Thyroid gland (tissue), 4 donors: ENCODE results near the gene FAM13C. TPM values are rescaled to one million over a fixed set of nuclear protein-coding genes. Genes with fewer than 3 reads are reported as not detected.

Source experiments
- DNase-seq, 2 donors: peaks; one replicate each; pipeline ENCODE4 v3.0.0-alpha.2; 2019
- H3K27ac ChIP-seq, 3 donors: fragments of 200-600 bp; sonication (generic); 1 replicate in 2 of 3; 2 replicates in 1 of 3; pipeline ENCODE4 v1.5.1; 2016 to 2019; ENCODE audit warnings: mild to moderate bottlenecking in 1 of 3, moderate library complexity in 1 of 3
- H3K27me3 ChIP-seq: fragments of 200-600 bp; sonication (generic); one replicate; pipeline ENCODE4 v1.5.1; 2019
- H3K36me3 ChIP-seq, 2 donors: fragments of 200-600 bp; sonication (generic); one replicate each; pipeline ENCODE4 v1.5.1; 2016 to 2019
- H3K4me1 ChIP-seq, 2 donors: fragments of 200-600 bp; sonication (generic); one replicate each; pipeline ENCODE4 v1.5.1; 2017 to 2019
- H3K4me3 ChIP-seq, 3 donors: fragments of 200-600 bp; sonication (generic); replicated peaks in 1 of 3; 1 replicate in 2 of 3; 2 replicates in 1 of 3; pipeline ENCODE4 v1.5.1; 2016; ENCODE audit warnings: mild to moderate bottlenecking in 1 of 3
- H3K9me3 ChIP-seq: fragments of 200-600 bp; sonication (generic); one replicate; pipeline ENCODE4 v1.5.1; 2017
- CTCF ChIP-seq, 6 experiments: fragments of 200-600 bp in 3 of 6; fragments of 450-650 bp in 3 of 6; sonication (generic) in 3 of 6; IDR thresholded peaks; one replicate each; pipeline ENCODE4 v1.5.1; 2016 to 2019; ENCODE audit warnings: antibody characterized with exemption in 6 of 6, mild to moderate bottlenecking in 2 of 6, inconsistent platforms in 1 of 6, moderate library complexity in 1 of 6
- POLR2A ChIP-seq, 2 donors: fragments of 450-650 bp; IDR thresholded peaks; one replicate each; pipeline ENCODE4 v1.6.1; 2017; ENCODE audit warnings: antibody characterized with exemption in 2 of 2, mild to moderate bottlenecking in 2 of 2, moderate library complexity in 1 of 2
- WGBS, 2 donors: methylation state at CpG; one replicate each; pipeline ENCODE4 v1.1.5; 2017; 5-methylcytosine and 5-hydroxymethylcytosine counted together
- intact Hi-C: fragments of 100-400 bp; cut with DNase I; formaldehyde crosslinking; loops from one replicate; pipeline ENCODE4 v1.15.1; 2023
- total RNA-seq, 4 donors: library from RNA; depleted of rRNA; stranded (reverse); fragments of >200 nt; gene quantifications; one replicate each; pipeline ENCODE4 v1.2.3, GENCODE V29; 2016

FAM13C gene
- total RNA-seq, 4 donors from 2014 or later, result 11.3 to 16.5 (median 14.3) TPM

- no peaks in the 10 kb centered on the region for H3K36me3 ChIP-seq
These were observed 139.6 kb downstream of the FAM13C start for GRCh38 chr10:59222788-59223187.

DNA sequence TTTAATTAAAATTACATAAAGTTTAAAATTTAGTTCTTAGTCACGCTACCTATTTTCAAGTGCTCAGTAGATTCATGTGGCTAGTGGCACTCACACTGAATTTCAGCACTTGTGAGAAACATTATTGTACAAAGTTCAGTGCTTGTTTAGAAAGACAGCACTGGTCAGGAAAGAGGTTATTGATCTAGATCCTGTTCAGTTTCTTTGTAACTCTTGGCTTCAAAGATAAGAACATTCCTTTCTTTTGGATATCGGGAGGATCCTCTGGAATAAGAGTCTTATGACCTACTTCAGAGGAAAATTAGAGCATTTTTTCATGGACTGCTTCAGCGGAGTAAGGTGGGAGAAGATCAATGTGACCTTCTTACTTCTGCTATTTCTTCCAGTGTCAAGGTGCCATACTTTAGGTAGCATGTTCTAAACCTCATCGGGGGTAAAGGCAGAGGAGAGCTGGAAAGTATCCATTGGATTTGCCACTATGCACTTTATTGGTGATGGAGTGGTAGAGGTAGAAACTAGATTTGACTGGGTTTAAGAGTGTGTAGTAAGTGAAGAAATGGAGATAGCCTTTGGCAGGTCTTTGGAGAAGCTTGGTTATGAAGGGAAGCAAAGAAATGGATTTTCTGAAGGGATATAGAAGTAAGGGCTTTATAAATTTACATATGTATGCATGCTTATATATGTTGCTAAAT is 146.0 kb downstream of the FAM13C start:
- Histone ChIP-seq H3K4me1 (no peaks in the 10 kb centered on the region), H3K36me3 (no peaks in the 10 kb centered on the region), H3K9me3 (no peaks in the 10 kb centered on the region), H3K27me3 (no peaks in the 10 kb centered on the region), H3K4me3 (no peak overlapping the region), H3K27ac (no peak overlapping the region)
- 50 to 57% methylated on average over 4 of the region's 4 CpGs for whole genome bisulfite sequencing, 2 donors
- DNase-seq, result no peak
- no peak for TF ChIP-seq POLR2A (IDR thresholded peaks at IDR 0.05)
- TF ChIP-seq CTCF (IDR thresholded peaks at IDR 0.05), result no peak
- intact Hi-C loops, result no loop called here

More at GRCh38 chr10:59222788-59223187, 139.6 kb downstream of the FAM13C start:
- TF ChIP-seq CTCF (IDR thresholded peaks at IDR 0.05) (no peak), POLR2A (IDR thresholded peaks at IDR 0.05) (no peak)
- Histone ChIP-seq H3K27ac (no peak overlapping the region), H3K9me3 (no peaks in the 10 kb centered on the region), H3K27me3 (no peaks in the 10 kb centered on the region), H3K4me1 (no peaks in the 10 kb centered on the region), H3K4me3 (no peak overlapping the region)
- no peak for DNase-seq
- intact Hi-C loops, result no loop called here

GRCh38 chr10:59214160-59214559 is 148.2 kb downstream of the FAM13C start:
- no peaks in the 10 kb centered on the region for H3K27me3 ChIP-seq
- WGBS, 2 donors, result 97% methylated on average over 1 of the region's 1 CpG
- no peaks in the 10 kb centered on the region for H3K4me1 ChIP-seq
- H3K4me3 ChIP-seq, result no peak overlapping the region
- no peaks in the 10 kb centered on the region for H3K9me3 ChIP-seq
- intact Hi-C loops, result no loop called here
- TF ChIP-seq CTCF (IDR thresholded peaks at IDR 0.05), result no peak
- no peak for TF ChIP-seq POLR2A (IDR thresholded peaks at IDR 0.05)
- no peak for DNase-seq
- no peaks in the 10 kb centered on the region for H3K36me3 ChIP-seq
- no peak overlapping the region for H3K27ac ChIP-seq

GRCh38 chr10:59212301-59212798 is 150.0 kb downstream of the FAM13C start:
- no peak for DNase-seq
- Histone ChIP-seq H3K4me1 (no peaks in the 10 kb centered on the region), H3K9me3 (no peaks in the 10 kb centered on the region), H3K4me3 (no peak overlapping the region), H3K36me3 (no peaks in the 10 kb centered on the region), H3K27ac (no peak overlapping the region), H3K27me3 (no peaks in the 10 kb centered on the region)
- TF ChIP-seq POLR2A (IDR thresholded peaks at IDR 0.05), result no peak
- TF ChIP-seq CTCF (IDR thresholded peaks at IDR 0.05), result no peak
- 79 to 90% methylated on average over 2 of the region's 2 CpGs for WGBS, 2 donors
- intact Hi-C loops, result no loop called here

DNA sequence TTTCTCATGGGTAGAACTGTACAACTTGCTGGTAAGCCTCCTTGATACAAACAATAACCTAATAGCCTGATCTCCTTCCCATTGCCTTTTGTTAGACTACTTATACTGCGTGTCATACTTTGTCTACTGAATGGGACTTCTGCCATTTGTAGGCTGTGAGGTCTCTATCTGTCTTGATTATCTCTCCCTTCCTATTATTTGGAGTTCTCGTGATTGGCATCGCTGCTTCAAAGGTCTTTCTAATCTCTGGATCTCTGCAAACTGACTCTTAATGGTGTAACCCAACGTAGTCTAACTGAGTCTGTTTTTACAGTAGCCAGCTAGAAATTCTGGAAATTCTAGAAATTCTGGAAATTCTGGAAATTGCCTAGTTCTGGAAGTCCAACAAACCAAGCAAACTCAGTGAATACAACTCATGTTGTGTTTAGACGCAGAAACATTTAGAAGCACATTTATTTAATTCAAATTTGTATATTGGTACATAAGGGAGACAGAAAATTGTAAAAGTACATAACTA is 156.1 kb downstream of the FAM13C start:
- Histone ChIP-seq H3K9me3 (no peaks in the 10 kb centered on the region), H3K27ac (no peak overlapping the region), H3K27me3 (no peaks in the 10 kb centered on the region), H3K4me3 (no peak overlapping the region), H3K4me1 (no peaks in the 10 kb centered on the region), H3K36me3 (no peaks in the 10 kb centered on the region)
- no peak for TF ChIP-seq CTCF (IDR thresholded peaks at IDR 0.05)
- TF ChIP-seq POLR2A (IDR thresholded peaks at IDR 0.05), result no peak
- WGBS, 2 donors, result 65 to 71% methylated on average over 5 of the region's 5 CpGs
- DNase-seq, result no peak
- intact Hi-C loops, result no loop called here
